Gastroesophageal sphincter (tissue), 3 donors: ENCODE measurements around the gene NOXO1.

Source experiments
- EP300 ChIP-seq: sonication (generic); formaldehyde crosslinking; IDR thresholded peaks from one replicate; pipeline ENCODE4 v1.6.1; 2017; ENCODE audit warnings: antibody characterized with exemption, mild to moderate bottlenecking
- POLR2A ChIP-seq, 2 donors: fragments of 450-650 bp; IDR thresholded peaks; one replicate each; pipeline ENCODE4 v1.6.1; 2017; ENCODE audit warnings: antibody characterized with exemption in 2 of 2, mild to moderate bottlenecking in 2 of 2, moderate library complexity in 1 of 2
- POLR2AphosphoS5 ChIP-seq: sonication (generic); formaldehyde crosslinking; IDR thresholded peaks from one replicate; pipeline ENCODE4 v1.6.1; 2017; ENCODE audit warnings: antibody characterized with exemption
- TF ChIP-seq, protein P1 (sequence below), 4 experiments: fragments of 200-600 bp in 2 of 4; fragments of 450-650 bp in 2 of 4; sonication (generic) in 1 of 4; IDR thresholded peaks; one replicate each; pipeline ENCODE4 v1.5.1; 2017 to 2019; ENCODE audit warnings: antibody characterized with exemption in 4 of 4, mild to moderate bottlenecking in 2 of 4, moderate library complexity in 2 of 4

DNA sequence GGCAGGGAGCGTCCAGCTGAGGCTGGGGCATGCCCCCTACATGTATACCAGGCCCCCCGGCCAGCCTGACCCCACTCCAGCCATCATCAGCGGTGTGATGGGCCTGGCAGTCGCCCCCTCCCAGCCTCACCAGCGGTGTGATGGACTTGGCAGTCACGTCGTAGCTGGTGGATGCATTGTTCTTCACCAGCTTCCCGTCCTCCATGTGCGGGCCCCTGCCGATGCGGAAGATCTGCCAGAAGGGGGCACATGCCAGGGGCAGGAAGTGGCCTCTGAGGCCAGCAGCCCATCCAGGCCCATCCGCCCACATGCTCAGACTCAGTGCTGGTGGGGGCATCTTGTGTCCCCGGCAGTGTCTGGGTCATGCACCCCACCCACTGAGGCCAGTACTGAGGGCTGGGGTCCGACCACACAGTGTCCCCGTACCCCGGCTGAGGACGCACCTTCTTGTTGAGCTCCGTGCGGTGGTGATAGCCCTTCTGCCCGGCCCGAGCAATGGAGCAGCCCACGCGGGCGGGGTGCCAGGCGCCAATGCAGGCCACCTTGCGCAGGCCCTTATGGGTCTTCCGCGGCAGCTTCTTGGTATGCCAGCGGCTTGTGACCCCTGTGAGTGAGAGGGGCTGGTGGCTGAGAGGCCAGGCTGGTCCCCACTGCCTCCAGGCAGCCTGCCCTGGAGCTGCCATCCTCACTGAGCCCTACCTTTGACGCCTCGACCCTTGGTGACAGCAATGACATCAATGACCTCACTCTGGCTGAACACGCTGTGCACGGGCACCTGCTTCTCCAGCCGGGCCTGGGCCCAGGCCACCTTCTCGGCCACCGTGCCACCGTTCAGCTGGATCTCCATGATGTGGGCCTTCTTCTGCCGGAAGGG lies 34.5 kb downstream of the NOXO1 start:
- TF ChIP-seq POLR2A (IDR thresholded peaks at IDR 0.05): no peak
- TF ChIP-seq, protein P1, sequence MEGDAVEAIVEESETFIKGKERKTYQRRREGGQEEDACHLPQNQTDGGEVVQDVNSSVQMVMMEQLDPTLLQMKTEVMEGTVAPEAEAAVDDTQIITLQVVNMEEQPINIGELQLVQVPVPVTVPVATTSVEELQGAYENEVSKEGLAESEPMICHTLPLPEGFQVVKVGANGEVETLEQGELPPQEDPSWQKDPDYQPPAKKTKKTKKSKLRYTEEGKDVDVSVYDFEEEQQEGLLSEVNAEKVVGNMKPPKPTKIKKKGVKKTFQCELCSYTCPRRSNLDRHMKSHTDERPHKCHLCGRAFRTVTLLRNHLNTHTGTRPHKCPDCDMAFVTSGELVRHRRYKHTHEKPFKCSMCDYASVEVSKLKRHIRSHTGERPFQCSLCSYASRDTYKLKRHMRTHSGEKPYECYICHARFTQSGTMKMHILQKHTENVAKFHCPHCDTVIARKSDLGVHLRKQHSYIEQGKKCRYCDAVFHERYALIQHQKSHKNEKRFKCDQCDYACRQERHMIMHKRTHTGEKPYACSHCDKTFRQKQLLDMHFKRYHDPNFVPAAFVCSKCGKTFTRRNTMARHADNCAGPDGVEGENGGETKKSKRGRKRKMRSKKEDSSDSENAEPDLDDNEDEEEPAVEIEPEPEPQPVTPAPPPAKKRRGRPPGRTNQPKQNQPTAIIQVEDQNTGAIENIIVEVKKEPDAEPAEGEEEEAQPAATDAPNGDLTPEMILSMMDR (IDR thresholded peaks at IDR 0.05): no peak
- TF ChIP-seq POLR2AphosphoS5: no peak
- TF ChIP-seq EP300: no peak
